SK-N-SH (cell line): ENCODE data around the gene HAUS3. TPM values are rescaled to one million over a fixed set of nuclear protein-coding genes. Genes with fewer than 3 reads are reported as not detected.

Experiments
- CTCF ChIA-PET: fragments of 300-600, 350-600 bp; formaldehyde crosslinking; extraction: SDS; loops from one replicate; lab custom pipeline; 2021; lab: Yijun Ruan, JAX
- POLR2A ChIA-PET: fragments of 350-600 bp; sonication (Branson Sonifier 250); formaldehyde crosslinking; extraction: SDS; loops from one replicate; lab custom pipeline; 2020; ENCODE audit warnings: antibody characterized with exemption, inconsistent platforms; lab: Yijun Ruan, JAX
- DNase-seq: peaks from one replicate; pipeline ENCODE4 v3.0.0; 2012
- H2AFZ ChIP-seq: fragments of 200-600 bp; sonication (generic); 2 replicates; pipeline ENCODE4 v1.8.1; 2016; ENCODE audit warnings: antibody characterized with exemption, mild to moderate bottlenecking, low read depth
- H3F3A ChIP-seq: fragments of 200-600 bp; sonication (generic); replicated peaks from 2 replicates; pipeline ENCODE3; 2016; ENCODE audit warnings: antibody characterized with exemption, mild to moderate bottlenecking; ENCODE audit not compliant: insufficient read depth
- H3K27ac ChIP-seq, 2 experiments: fragments of 200-500 bp in 1 of 2; fragments of 200-600 bp in 1 of 2; sonication (Bioruptor generic) in 1 of 2; sonication (generic), shearing (Covaris generic) in 1 of 2; 2 replicates each; pipeline versions ENCODE4 v1.5.1 to v1.6.1; 2014 to 2016; ENCODE audit warnings: low read depth in 2 of 2, inconsistent platforms in 1 of 2, low read length in 1 of 2, mild to moderate bottlenecking in 1 of 2, mixed read lengths in 1 of 2
- H3K27me3 ChIP-seq: fragments of 200-600 bp; sonication (generic), shearing (Covaris generic); 2 replicates; pipeline ENCODE4 v1.6.1; 2016; ENCODE audit warnings: mixed run types; ENCODE audit not compliant: insufficient read depth
- H3K36me3 ChIP-seq, 2 experiments: fragments of 200-500 bp in 1 of 2; fragments of 200-600 bp in 1 of 2; sonication (Bioruptor generic) in 1 of 2; sonication (generic) in 1 of 2; replicated peaks in 1 of 2; 2 replicates each; pipeline versions ENCODE3 to v1.5.1; 2014 to 2016; ENCODE audit warnings: low read length in 1 of 2, mild to moderate bottlenecking in 1 of 2; ENCODE audit not compliant: insufficient read depth in 2 of 2, control insufficient read depth in 1 of 2
- H3K4me1 ChIP-seq, 2 experiments: fragments of 200-500 bp in 1 of 2; fragments of 200-600 bp in 1 of 2; sonication (Bioruptor generic) in 1 of 2; sonication (generic), shearing (Covaris generic) in 1 of 2; 2 replicates each; pipeline versions ENCODE4 v1.5.1 to v1.6.1; 2014 to 2016; ENCODE audit warnings: low read depth in 1 of 2, low read length in 1 of 2, mixed run types in 1 of 2; ENCODE audit not compliant: insufficient read depth in 2 of 2, control insufficient read depth in 1 of 2
- H3K4me2 ChIP-seq: fragments of 200-600 bp; sonication (generic), shearing (Covaris generic); 2 replicates; pipeline ENCODE4 v1.6.1; 2017; ENCODE audit warnings: mixed run types
- H3K4me3 ChIP-seq, 2 experiments: fragments of 200-500 bp in 1 of 2; fragments of 200-600 bp in 1 of 2; sonication (Bioruptor generic) in 1 of 2; sonication (generic), shearing (Covaris generic) in 1 of 2; 2 replicates each; pipeline versions ENCODE4 v1.5.1 to v1.8.1; 2014 to 2016; ENCODE audit warnings: low read depth in 2 of 2, inconsistent platforms in 1 of 2, low read length in 1 of 2, mild to moderate bottlenecking in 1 of 2, mixed read lengths in 1 of 2, moderate library complexity in 1 of 2
- H3K79me2 ChIP-seq: fragments of 200-600 bp; sonication (generic); 2 replicates; pipeline ENCODE4 v1.8.1; 2017; ENCODE audit warnings: mild to moderate bottlenecking; ENCODE audit not compliant: insufficient read depth
- H3K9ac ChIP-seq: fragments of 200-600 bp; sonication (generic); 2 replicates; pipeline ENCODE4 v1.6.1; 2017; ENCODE audit warnings: mixed run types
- H3K9me2 ChIP-seq: fragments of 200-600 bp; sonication (generic); 2 replicates; pipeline ENCODE4 v1.6.1; 2017; ENCODE audit warnings: mixed run types
- H3K9me3 ChIP-seq: fragments of 200-600 bp; sonication (generic); 2 replicates; pipeline ENCODE4 v1.6.1; 2017; ENCODE audit warnings: mixed run types, mild to moderate bottlenecking, moderate library complexity
- H4K20me1 ChIP-seq: fragments of 200-600 bp; sonication (generic); 2 replicates; pipeline ENCODE4 v1.6.1; 2017; ENCODE audit warnings: mild to moderate bottlenecking, mixed run types; ENCODE audit not compliant: insufficient read depth
- ELF1 ChIP-seq: IDR thresholded peaks from 2 replicates; pipeline ENCODE4 v1.4.0; 2012
- EZH2phosphoT487 ChIP-seq: fragments of 200-600 bp; sonication (generic); IDR thresholded peaks from 2 replicates; pipeline ENCODE4 v1.6.1; 2017; ENCODE audit warnings: low read depth, mixed run types, mild to moderate bottlenecking, antibody characterized with exemption, moderate library complexity, borderline replicate concordance
- FOXM1 ChIP-seq: IDR thresholded peaks from 2 replicates; pipeline ENCODE4 v1.4.0; 2012; ENCODE audit warnings: low read depth, mild to moderate bottlenecking
- GABPA ChIP-seq: IDR thresholded peaks from 2 replicates; pipeline ENCODE4 v1.4.0; 2012; ENCODE audit warnings: low read depth, mild to moderate bottlenecking
- MEF2A ChIP-seq: IDR thresholded peaks from 2 replicates; pipeline ENCODE4 v1.4.0; 2012; ENCODE audit warnings: low read depth, borderline replicate concordance
- MXI1 ChIP-seq: IDR thresholded peaks from 2 replicates; pipeline ENCODE4 v1.6.1; 2012; ENCODE audit warnings: mild to moderate bottlenecking, low read depth, low read length, improper control_type of control experiment
- RAD21 ChIP-seq: IDR thresholded peaks from 2 replicates; pipeline ENCODE4 v1.6.1; 2012; ENCODE audit warnings: mild to moderate bottlenecking, low read length
- REST ChIP-seq: IDR thresholded peaks from 2 replicates; pipeline ENCODE4 v1.6.1; 2012; ENCODE audit warnings: mild to moderate bottlenecking, low read depth, low read length, moderate library complexity
- RXRA ChIP-seq: IDR thresholded peaks from 2 replicates; pipeline ENCODE4 v1.4.0; 2012; ENCODE audit warnings: low read depth, mild to moderate bottlenecking, borderline replicate concordance
- SIN3A ChIP-seq: IDR thresholded peaks from 2 replicates; pipeline ENCODE4 v1.6.1; 2012; ENCODE audit warnings: low read depth, mild to moderate bottlenecking, low read length, moderate library complexity, borderline replicate concordance
- TAF1 ChIP-seq: IDR thresholded peaks from 2 replicates; pipeline ENCODE4 v1.6.1; 2012; ENCODE audit warnings: low read depth, mild to moderate bottlenecking, low read length, moderate library complexity, borderline replicate concordance
- TCF12 ChIP-seq: IDR thresholded peaks from 2 replicates; pipeline ENCODE4 v1.4.0; 2012
- TEAD4 ChIP-seq: IDR thresholded peaks from 2 replicates; pipeline ENCODE4 v1.4.0; 2012; ENCODE audit warnings: mild to moderate bottlenecking, borderline replicate concordance; ENCODE audit not compliant: insufficient read depth
- USF2 ChIP-seq: fragments of 150-350 bp; IDR thresholded peaks from 2 replicates; pipeline ENCODE4 v1.6.1; 2017; ENCODE audit warnings: antibody characterized with exemption, low read length, low read depth, borderline replicate concordance
- ZBTB33 ChIP-seq: IDR thresholded peaks from 2 replicates; pipeline ENCODE4 v1.4.0; 2012; ENCODE audit warnings: low read depth, borderline replicate concordance
- WGBS: methylation state at CpG from one replicate; pipeline ENCODE4 v1.1.6; 2017; ENCODE audit warnings: low lambda C conversion rate; 5-methylcytosine and 5-hydroxymethylcytosine counted together
- polyA plus RNA-seq, 3 experiments: library from polyadenylated mRNA; depleted of rRNA; stranded (reverse); fragments of >200 nt; gene quantifications; 2 replicates each; pipeline ENCODE4 v1.2.3, GENCODE V29; 2012
- TF ChIP-seq, protein P1 (sequence below): fragments of 150-350 bp; IDR thresholded peaks from 2 replicates; pipeline ENCODE4 v1.6.1; 2016; ENCODE audit warnings: mild to moderate bottlenecking, low read depth, low read length

The HAUS3 gene
- polyA plus RNA-seq, 1 of the 3 experiments (the other 2 are of a cell fraction), result 6.3 TPM

DNA sequence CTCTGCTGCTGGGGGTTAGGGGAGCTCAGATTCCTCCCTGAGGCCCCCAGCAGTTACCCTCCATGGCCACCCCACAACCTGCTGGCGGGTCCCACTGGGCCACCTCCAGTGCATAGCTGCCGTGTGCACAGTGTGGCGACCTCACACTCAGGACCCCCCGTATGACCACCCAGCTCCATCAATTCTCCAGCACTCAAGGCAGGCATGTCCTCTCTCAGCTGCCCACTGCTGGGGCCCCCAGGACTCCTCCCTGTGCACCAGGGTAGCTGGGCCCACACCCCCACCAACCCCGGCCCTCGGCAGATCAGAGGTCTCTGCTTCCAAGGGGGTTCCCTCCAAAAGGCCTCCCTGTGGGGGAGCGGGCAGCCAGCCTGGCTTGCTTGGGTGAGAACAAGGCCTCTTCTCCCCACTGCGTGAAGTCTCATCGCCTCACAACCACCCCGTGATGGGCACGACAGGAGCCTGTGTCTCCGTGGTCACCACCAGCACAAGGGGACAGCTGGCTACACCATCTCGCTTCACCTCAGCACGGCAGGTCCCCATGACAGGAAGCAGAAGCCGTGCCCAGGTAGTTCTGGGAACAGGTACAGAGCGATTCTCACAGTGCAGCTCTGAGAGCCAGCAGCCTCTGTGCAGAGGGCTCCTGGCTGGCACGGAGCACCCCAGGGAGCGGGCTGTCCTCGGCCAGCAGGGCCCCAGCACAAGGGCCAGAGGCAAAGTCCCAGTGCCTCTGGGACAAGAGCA, 4.6 kb upstream of the HAUS3 start:
- POLR2A ChIA-PET, result no interaction called here
- WGBS, result 90% methylated on average over 10 of the region's 19 CpGs
- H2AFZ ChIP-seq, result no peak overlapping the region

DNA sequence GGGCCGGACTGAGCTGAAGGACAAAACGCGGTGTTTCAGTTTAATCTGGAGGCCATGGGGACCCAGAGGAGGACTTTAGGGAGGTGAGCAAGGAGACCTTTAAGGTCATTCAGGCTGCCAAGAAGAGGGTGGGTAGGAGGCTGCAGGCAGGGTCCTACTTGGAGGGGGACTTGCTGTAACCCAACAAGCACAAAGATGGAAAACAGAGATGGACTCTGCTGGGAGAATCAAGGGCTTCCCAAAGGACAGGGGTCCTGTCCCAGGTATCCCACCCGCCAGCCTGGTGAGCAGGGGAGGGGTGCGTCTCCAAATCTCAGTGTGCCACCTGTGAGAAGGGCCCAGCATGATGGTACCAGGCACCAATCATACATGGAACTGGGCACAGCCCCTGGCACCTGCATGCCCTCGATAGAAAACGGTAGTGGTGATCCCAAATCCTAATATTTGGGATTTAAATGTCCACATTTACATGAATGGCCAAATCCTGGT, 3.9 kb upstream of the HAUS3 start:
- H3F3A ChIP-seq, result peaks cover 10% of the 10 kb centered on the region
- no peak overlapping the region for H3K27ac ChIP-seq
- no peaks in the 10 kb centered on the region for H3K9me3 ChIP-seq
- no peak overlapping the region for H3K4me2 ChIP-seq
- peaks cover 0 to 35% of the 10 kb centered on the region in 2 experiments for H3K36me3 ChIP-seq
- H3K27me3 ChIP-seq, result no peaks in the 10 kb centered on the region
- H2AFZ ChIP-seq, result no peak overlapping the region
- H3K9me2 ChIP-seq, result no peaks in the 10 kb centered on the region
- CTCF ChIA-PET, result no interaction called here
- peaks cover 5% of the 10 kb centered on the region; the same call in 1 of the 2 replicates for H4K20me1 ChIP-seq
- POLR2A ChIA-PET, result no interaction called here
- DNase-seq, result no peak
- WGBS, result 94% methylated on average over 5 of the region's 7 CpGs
- H3K79me2 ChIP-seq, result peaks cover 10% of the 10 kb centered on the region
- H3K4me3 ChIP-seq, result no peak overlapping the region
- peaks cover 0 to 4% of the 10 kb centered on the region in 2 experiments; a peak in 3 of 4 replicates for H3K4me1 ChIP-seq
- H3K9ac ChIP-seq, result no peak overlapping the region
- TF ChIP-seq TAF1 (no peak), MXI1 (no peak), EZH2phosphoT487 (no peak), TCF12 (no peak), SIN3A (no peak), TEAD4 (no peak), ELF1 (no peak), RAD21 (no peak), RXRA (no peak), USF2 (no peak), GABPA (no peak), REST (no peak)

More for the DNA sequence above, 4.6 kb upstream of the HAUS3 start:
- Histone ChIP-seq H3K27me3 (no peaks in the 10 kb centered on the region), H3F3A (peaks cover 10% of the 10 kb centered on the region), H3K4me3 (no peak overlapping the region), H3K9ac (no peak overlapping the region), H3K36me3 (peaks cover 0 to 41% of the 10 kb centered on the region in 2 experiments), H3K9me3 (no peaks in the 10 kb centered on the region), H4K20me1 (no peaks in the 10 kb centered on the region), H3K4me1 (peaks cover 0 to 2% of the 10 kb centered on the region in 2 experiments; a peak in 2 of 4 replicates), H3K79me2 (peaks cover 3% of the 10 kb centered on the region; the same call in 1 of the 2 replicates), H3K4me2 (no peak overlapping the region), H3K9me2 (no peaks in the 10 kb centered on the region), H3K27ac (no peak overlapping the region)
- TF ChIP-seq FOXM1 (no peak), ZBTB33 (no peak), MEF2A (no peak), SIN3A (no peak)
- TF ChIP-seq, protein P1, sequence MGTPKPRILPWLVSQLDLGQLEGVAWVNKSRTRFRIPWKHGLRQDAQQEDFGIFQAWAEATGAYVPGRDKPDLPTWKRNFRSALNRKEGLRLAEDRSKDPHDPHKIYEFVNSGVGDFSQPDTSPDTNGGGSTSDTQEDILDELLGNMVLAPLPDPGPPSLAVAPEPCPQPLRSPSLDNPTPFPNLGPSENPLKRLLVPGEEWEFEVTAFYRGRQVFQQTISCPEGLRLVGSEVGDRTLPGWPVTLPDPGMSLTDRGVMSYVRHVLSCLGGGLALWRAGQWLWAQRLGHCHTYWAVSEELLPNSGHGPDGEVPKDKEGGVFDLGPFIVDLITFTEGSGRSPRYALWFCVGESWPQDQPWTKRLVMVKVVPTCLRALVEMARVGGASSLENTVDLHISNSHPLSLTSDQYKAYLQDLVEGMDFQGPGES, result no peak
- CTCF ChIA-PET, result no interaction called here
- DNase-seq, result peak; percentile 21
